ENCODE measurements around the gene ITPR1. TPM values are rescaled to one million over a fixed set of nuclear protein-coding genes. Genes with fewer than 3 reads are reported as not detected.

The ITPR1 gene
- polyA plus RNA-seq, 2 of the 4 experiments (the other 2 are of a cell fraction): 2.8 to 9.6 TPM

DNA sequence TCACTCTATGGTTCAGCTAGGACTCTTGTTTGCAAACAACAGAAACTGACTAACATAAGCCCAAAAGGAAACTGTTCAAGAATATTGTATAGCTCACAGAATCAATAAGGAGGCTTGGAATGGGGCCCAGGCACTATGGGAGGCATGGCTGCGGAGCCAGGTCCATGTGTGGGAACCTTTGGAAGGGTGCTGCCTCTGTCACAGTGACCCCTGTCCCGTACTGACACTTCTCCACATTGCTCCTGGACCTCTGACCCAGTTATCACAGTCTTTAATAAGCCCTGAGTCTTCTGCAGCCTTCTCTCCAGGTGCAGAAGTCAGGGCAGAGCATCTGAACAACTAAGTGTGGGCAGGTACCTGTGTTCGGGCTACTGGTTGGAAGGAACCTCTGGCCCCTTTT, 121.8 kb downstream of the ITPR1 start (continued):
- TF ChIP-seq, protein P1, sequence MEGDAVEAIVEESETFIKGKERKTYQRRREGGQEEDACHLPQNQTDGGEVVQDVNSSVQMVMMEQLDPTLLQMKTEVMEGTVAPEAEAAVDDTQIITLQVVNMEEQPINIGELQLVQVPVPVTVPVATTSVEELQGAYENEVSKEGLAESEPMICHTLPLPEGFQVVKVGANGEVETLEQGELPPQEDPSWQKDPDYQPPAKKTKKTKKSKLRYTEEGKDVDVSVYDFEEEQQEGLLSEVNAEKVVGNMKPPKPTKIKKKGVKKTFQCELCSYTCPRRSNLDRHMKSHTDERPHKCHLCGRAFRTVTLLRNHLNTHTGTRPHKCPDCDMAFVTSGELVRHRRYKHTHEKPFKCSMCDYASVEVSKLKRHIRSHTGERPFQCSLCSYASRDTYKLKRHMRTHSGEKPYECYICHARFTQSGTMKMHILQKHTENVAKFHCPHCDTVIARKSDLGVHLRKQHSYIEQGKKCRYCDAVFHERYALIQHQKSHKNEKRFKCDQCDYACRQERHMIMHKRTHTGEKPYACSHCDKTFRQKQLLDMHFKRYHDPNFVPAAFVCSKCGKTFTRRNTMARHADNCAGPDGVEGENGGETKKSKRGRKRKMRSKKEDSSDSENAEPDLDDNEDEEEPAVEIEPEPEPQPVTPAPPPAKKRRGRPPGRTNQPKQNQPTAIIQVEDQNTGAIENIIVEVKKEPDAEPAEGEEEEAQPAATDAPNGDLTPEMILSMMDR (IDR thresholded peaks at IDR 0.05): no peak
- TF ChIP-seq HOXB13 (CRISPR knock-in tag; IDR thresholded peaks at IDR 0.05; ENCODE audit: low read depth) (no peak), NFE2L2 (conservative IDR thresholded peaks at IDR 0.05; ENCODE audit: low read length) (no peak), ESRRA (IDR thresholded peaks at IDR 0.05; ENCODE audit: borderline replicate concordance, low read length) (no peak)

DNA sequence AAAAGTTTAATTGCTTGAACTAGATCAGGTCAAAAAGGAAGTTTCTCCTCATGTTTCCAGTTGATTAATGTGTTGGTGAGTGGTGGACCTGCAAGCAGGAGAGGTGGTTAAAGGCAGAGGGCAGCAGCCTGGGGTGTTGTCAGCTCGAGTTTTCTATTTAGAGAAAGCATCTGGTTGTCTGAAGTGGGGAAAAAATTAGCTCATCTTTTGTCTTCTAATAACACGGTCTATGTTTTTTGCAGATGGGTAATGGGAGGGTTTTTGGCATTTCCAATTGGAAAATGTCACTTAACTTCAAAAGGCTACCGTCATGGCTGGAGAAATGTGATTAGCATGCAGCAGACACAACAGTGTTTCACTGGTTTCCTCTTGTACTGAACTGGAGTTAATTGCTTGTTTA, 122.6 kb downstream of the ITPR1 start:
- WGBS (ENCODE audit: missing lambda C conversion rate): 24% methylated on average over 3 of the region's 3 CpGs
- FAIRE-seq: no peak
- TF ChIP-seq ZC3H11A (IDR thresholded peaks at IDR 0.05) (no peak), FOSL2 (IDR thresholded peaks at IDR 0.05) (no peak), FOSL2 (CRISPR knock-in tag; IDR thresholded peaks at IDR 0.05) (no peak), GATA3 (IDR thresholded peaks at IDR 0.05; ENCODE audit: borderline replicate concordance) (no peak), FOSB (CRISPR knock-in tag; IDR thresholded peaks at IDR 0.05) (no peak), MAZ (IDR thresholded peaks at IDR 0.05; ENCODE audit: borderline replicate concordance, low read depth, low read length) (no peak)
- TF ChIP-seq, protein P2, sequence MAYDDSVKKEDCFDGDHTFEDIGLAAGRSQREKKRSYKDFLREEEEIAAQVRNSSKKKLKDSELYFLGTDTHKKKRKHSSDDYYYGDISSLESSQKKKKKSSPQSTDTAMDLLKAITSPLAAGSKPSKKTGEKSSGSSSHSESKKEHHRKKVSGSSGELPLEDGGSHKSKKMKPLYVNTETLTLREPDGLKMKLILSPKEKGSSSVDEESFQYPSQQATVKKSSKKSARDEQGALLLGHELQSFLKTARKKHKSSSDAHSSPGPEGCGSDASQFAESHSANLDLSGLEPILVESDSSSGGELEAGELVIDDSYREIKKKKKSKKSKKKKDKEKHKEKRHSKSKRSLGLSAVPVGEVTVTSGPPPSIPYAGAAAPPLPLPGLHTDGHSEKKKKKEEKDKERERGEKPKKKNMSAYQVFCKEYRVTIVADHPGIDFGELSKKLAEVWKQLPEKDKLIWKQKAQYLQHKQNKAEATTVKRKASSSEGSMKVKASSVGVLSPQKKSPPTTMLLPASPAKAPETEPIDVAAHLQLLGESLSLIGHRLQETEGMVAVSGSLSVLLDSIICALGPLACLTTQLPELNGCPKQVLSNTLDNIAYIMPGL (CRISPR knock-in tag; IDR thresholded peaks at IDR 0.05; ENCODE audit: borderline replicate concordance): no peak
- TF ChIP-seq, protein P3, sequence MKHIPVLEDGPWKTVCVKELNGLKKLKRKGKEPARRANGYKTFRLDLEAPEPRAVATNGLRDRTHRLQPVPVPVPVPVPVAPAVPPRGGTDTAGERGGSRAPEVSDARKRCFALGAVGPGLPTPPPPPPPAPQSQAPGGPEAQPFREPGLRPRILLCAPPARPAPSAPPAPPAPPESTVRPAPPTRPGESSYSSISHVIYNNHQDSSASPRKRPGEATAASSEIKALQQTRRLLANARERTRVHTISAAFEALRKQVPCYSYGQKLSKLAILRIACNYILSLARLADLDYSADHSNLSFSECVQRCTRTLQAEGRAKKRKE (CRISPR knock-in tag; IDR thresholded peaks at IDR 0.05; ENCODE audit: low read depth): no peak
- H3K27ac ChIP-seq: no peak overlapping the region
- no peak overlapping the region for H3K4me2 ChIP-seq
- no peak for DNase-seq (ENCODE audit: low read depth in 1 of 2, low spot score in 1 of 2)
- CTCF ChIA-PET: no interaction called here
- no peak for ATAC-seq
- no peaks in the 10 kb centered on the region for H3K4me1 ChIP-seq
- POLR2A ChIA-PET: no interaction called here
- no peaks in the 10 kb centered on the region for H3K9me3 ChIP-seq
- H3K4me3 ChIP-seq: no peak overlapping the region

DNA sequence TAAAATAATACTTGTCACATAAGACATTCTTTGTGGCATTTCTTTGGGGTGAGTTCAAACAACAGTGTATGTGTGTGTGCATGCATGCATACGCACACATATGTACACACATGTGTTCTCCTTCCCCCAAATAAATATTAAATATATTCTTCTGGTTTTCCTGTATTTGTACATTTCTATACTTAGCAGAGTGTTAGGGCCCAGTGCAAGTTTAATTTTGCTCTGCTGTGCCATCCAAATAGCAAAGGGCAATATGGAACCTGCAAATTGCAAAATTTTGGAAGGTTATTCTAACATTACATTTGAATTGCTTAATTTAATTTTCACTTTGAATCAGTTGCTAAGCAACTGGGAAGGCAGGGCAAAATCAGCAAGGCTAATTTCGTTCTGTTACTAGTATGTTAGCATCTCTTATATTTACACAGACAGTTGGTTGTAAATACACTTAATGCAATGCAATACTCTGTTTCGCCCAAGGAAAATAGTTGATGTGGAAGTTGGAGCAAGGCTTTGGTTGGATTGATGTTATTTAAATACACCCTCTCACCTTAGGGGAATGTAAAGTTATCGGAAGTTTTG, 130.4 kb downstream of the ITPR1 start:
- WGBS (ENCODE audit: missing lambda C conversion rate): 64% methylated on average over 4 of the region's 4 CpGs
- DNase-seq (ENCODE audit: low read depth in 1 of 2, low spot score in 1 of 2): no peak
- Histone ChIP-seq H3K9me3 (no peaks in the 10 kb centered on the region), H3K4me2 (no peak overlapping the region), H3K27ac (no peak overlapping the region), H3K4me1 (no peaks in the 10 kb centered on the region), H3K4me3 (no peak overlapping the region)
- no peak for TF ChIP-seq RNF2 (IDR thresholded peaks at IDR 0.05; ENCODE audit: borderline replicate concordance, low read depth)
- TF ChIP-seq CHD4 (IDR thresholded peaks at IDR 0.05; ENCODE audit: borderline replicate concordance): no peak
- TF ChIP-seq ZFP36 (IDR thresholded peaks at IDR 0.05; ENCODE audit: borderline replicate concordance, partially characterized antibody): no peak
- ChIA-PET POLR2A (no interaction called here), CTCF (interaction anchor here (4.2 kb wide), 1 partner anchor 10 kb away, joined by 22 read pairs; no protein-coding TSS in a partner anchor)
- no peak for ATAC-seq
- FAIRE-seq: no peak

DNA sequence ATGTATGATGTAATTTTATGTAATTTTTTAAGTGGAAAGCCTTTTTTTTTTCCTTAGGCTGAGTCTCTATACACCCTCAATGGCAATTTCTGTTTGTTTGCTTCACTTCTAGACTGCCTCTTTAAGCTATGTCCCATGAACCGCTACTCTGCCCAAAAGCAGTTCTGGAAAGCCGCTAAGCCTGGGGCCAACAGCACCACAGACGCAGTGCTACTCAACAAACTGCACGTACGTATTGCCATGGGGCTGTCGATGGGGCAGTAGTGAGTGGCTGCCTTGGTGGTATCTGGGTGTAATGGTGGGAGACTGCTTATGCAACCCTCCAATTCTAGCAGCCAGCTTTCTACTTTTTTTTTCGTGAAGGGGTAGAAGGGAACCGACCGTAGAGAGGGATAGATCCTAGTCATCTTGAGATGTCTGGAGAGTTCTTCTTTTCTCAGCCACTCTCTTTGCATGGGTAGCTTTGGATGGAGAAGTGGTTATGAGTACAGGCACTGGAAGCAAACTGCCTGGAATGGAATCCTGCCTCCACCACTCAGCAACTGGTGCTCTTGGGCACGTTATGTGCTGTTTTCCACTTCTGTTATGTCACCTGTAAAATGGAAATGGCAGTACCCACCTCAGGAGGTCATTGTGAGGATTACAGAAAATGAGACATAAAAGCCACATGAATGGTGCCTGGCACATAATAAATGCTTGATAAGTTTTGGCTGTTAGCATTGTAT, 134.7 kb downstream of the ITPR1 start:
- ChIA-PET CTCF (interaction anchor here (8.3 kb wide), 1 partner anchor 276 kb away, joined by 121 read pairs; no protein-coding TSS in a partner anchor), POLR2A (no interaction called here)
- DNase-seq (ENCODE audit: low read depth in 1 of 2, low spot score in 1 of 2) (no peak), ATAC-seq (no peak), FAIRE-seq (no peak)
- no peaks in the 10 kb centered on the region for H3K9me3 ChIP-seq
- no peak overlapping the region for H3K4me3 ChIP-seq
- TF ChIP-seq CBX8 (IDR thresholded peaks at IDR 0.05) (no peak), TFCP2L1 (CRISPR knock-in tag; IDR thresholded peaks at IDR 0.05) (no peak), PHF8 (IDR thresholded peaks at IDR 0.05; ENCODE audit: borderline replicate concordance, low read depth) (no peak), EHF (CRISPR knock-in tag; IDR thresholded peaks at IDR 0.05) (no peak), GATA3 (IDR thresholded peaks at IDR 0.05; ENCODE audit: borderline replicate concordance) (no peak)
- TF ChIP-seq, protein P4, sequence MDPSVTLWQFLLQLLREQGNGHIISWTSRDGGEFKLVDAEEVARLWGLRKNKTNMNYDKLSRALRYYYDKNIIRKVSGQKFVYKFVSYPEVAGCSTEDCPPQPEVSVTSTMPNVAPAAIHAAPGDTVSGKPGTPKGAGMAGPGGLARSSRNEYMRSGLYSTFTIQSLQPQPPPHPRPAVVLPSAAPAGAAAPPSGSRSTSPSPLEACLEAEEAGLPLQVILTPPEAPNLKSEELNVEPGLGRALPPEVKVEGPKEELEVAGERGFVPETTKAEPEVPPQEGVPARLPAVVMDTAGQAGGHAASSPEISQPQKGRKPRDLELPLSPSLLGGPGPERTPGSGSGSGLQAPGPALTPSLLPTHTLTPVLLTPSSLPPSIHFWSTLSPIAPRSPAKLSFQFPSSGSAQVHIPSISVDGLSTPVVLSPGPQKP (IDR thresholded peaks at IDR 0.05; ENCODE audit: low read depth, low read length): no peak
- TF ChIP-seq, protein P1 (IDR thresholded peaks at IDR 0.05): no peak
- H3K27ac ChIP-seq: no peak overlapping the region
- no peaks in the 10 kb centered on the region for H3K4me1 ChIP-seq
- H3K4me2 ChIP-seq: no peak overlapping the region
- WGBS (ENCODE audit: missing lambda C conversion rate): 66% methylated on average over 10 of the region's 10 CpGs
